A549 treated with CORT108297 at 1 μM for 4 hours (cell line): ENCODE data around the gene AGTR2. TPM values are rescaled to one million over a fixed set of nuclear protein-coding genes. Genes with fewer than 3 reads are reported as not detected.

Experiments used
- total RNA-seq: library from RNA; stranded (reverse); fragments of 200-300 nt; extraction: Qiagen RNA extraction; gene quantifications from 5 replicates; pipeline ENCODE4 v1.2.3, GENCODE V29; 2022

Gene AGTR2
- not detected in 5 replicates for total RNA-seq

DNA sequence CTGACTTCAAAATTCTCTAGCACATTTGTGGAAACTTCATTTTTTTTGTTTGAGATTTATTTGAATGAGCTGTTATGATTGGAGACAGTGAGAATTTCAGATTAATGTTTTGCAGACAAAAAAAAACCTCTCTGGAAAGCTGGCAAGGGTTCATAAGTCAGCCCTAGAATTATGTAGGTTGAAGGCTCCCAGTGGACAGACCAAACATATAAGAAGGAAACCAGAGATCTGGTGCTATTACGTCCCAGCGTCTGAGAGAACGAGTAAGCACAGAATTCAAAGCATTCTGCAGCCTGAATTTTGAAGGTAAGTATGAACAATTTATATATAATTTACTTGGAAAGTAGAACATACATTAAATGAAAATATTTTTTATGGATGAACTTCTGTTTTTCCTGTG lies at the start of gene AGTR2:
Gene AGTR2, plus strand, starts transcription at position 234 of the 400 bp plus-strand sequence. CDS start 1,537 bp downstream, outside the sequence.

